Psoas muscle (tissue), 8 donors: Measurements from ENCODE around the gene RBM19. TPM values are rescaled to one million over a fixed set of nuclear protein-coding genes. Genes with fewer than 3 reads are reported as not detected.

Experiments used
- ATAC-seq, 4 donors: fragments of 200-7000 bp; cut with Tn5 transposase; one replicate each; pipeline ENCODE4 v1.9.1; 2020; ENCODE audit warnings: moderate library complexity in 3 of 4, mild to moderate bottlenecking in 2 of 4
- DNase-seq, 2 donors: peaks; one replicate each; pipeline ENCODE4 v3.0.0-alpha.2; 2020
- H3K27ac ChIP-seq: fragments of 200-600 bp; one replicate; pipeline ENCODE4 v1.8.0; 2022
- H3K27me3 ChIP-seq, 3 donors: fragments of 200-600 bp in 1 of 3; one replicate each; pipeline versions ENCODE4 v1.6.1 to v1.8.0; 2013 to 2022; ENCODE audit warnings: low read length in 2 of 3, mild to moderate bottlenecking in 2 of 3, moderate library complexity in 1 of 3; ENCODE audit not compliant: insufficient read depth in 3 of 3
- H3K36me3 ChIP-seq, 2 donors: fragments of 200-600 bp in 1 of 2; one replicate each; pipeline versions ENCODE4 v1.6.1 to v1.8.0; 2013 to 2022; ENCODE audit warnings: low read depth in 1 of 2, mild to moderate bottlenecking in 1 of 2, moderate library complexity in 1 of 2; ENCODE audit not compliant: insufficient read depth in 1 of 2
- H3K4me1 ChIP-seq: fragments of 200-600 bp; one replicate; pipeline ENCODE4 v1.8.0; 2022
- H3K4me3 ChIP-seq: fragments of 200-600 bp; one replicate; pipeline ENCODE4 v1.8.0; 2022; ENCODE audit warnings: mild to moderate bottlenecking
- H3K9me3 ChIP-seq: fragments of 200-600 bp; one replicate; pipeline ENCODE4 v1.8.0; 2022
- CTCF ChIP-seq: fragments of 200-600 bp; IDR thresholded peaks from one replicate; pipeline ENCODE4 v1.8.0; 2022; ENCODE audit warnings: antibody characterized with exemption
- whole genome bisulfite sequencing, 3 donors: extraction: QIAGEN DNeasy Blood & Tissue Kit; methylation state at CpG; one replicate each; pipeline versions ENCODE4 v1.1.6 to v1.1.7; 2013; 5-methylcytosine and 5-hydroxymethylcytosine counted together
- intact Hi-C, 2 donors: fragments of 100-400 bp; cut with DNase I; formaldehyde crosslinking; loops; one replicate each; pipeline versions ENCODE4 v1.11.0 to v1.14.2; 2022
- polyA plus RNA-seq, 3 donors: library from polyadenylated mRNA; stranded (reverse); fragments of 200-250 nt; gene quantifications; one replicate each; pipeline ENCODE4 v1.2.3, GENCODE V29; 2013
- total RNA-seq, 4 donors: library from RNA; stranded (reverse); fragmentation: NEBNext Ultra II Directional in 2 of 4; extraction: Animal tissue kit (Norgen Biotek cat#: 25700) in 2 of 4; gene quantifications; one replicate each; pipeline versions ENCODE4 v1.2.1 to v1.2.4, GENCODE V29; 2021 to 2023
- donor health status: healthy with polysubstance abuse.
- donor health status: DM: no; HTN: no; CAD: no; lungs with moderate emphysema.
- donor health status: Bipolar disorder and iron deficiency.
- donor health status: healthy.
- donor health status: DM: yes; HTN: yes; CAD: no.
- donor health status: DM: no; HTN: no; CAD: no.
- donor health status: DM: no; HTN: no; CAD: no.
- donor health status: DM: yes; HTN: yes; CAD: no.

Gene RBM19
- total and polyA plus RNA-seq, 7 donors, result 14.2 to 59.4 (median 25.7) TPM

GRCh38 chr12:113781415-113782198, 184.5 kb downstream of the RBM19 start:
- WGBS, 3 donors, result 52% methylated on average over 10 of the region's 10 CpGs
- Histone ChIP-seq H3K9me3 (no peaks in the 10 kb centered on the region), H3K36me3 (no peaks in the 10 kb centered on the region), H3K27ac (no peak overlapping the region), H3K27me3 (peaks cover 0 to 64% (median 3%) of the 10 kb centered on the region in 3 donors), H3K4me1 (no peaks in the 10 kb centered on the region), H3K4me3 (no peak overlapping the region)
- no peak for DNase-seq
- ATAC-seq, result no peak
- intact Hi-C loops, result no loop called here
- no peak for TF ChIP-seq CTCF

GRCh38 chr12:113779774-113780173, 186.4 kb downstream of the RBM19 start:
- no peak overlapping the region for H3K27ac ChIP-seq
- peaks cover 0 to 61% (median 2%) of the 10 kb centered on the region in 3 donors for H3K27me3 ChIP-seq
- H3K4me3 ChIP-seq, result no peak overlapping the region
- H3K36me3 ChIP-seq, result no peaks in the 10 kb centered on the region
- intact Hi-C loops, result no loop called here
- no peak for DNase-seq
- no peaks in the 10 kb centered on the region for H3K9me3 ChIP-seq
- ATAC-seq, result no peak
- 70 to 87% (median 86%) methylated on average over 2 of the region's 2 CpGs for WGBS, 3 donors
- no peak for TF ChIP-seq CTCF
- no peaks in the 10 kb centered on the region for H3K4me1 ChIP-seq

- H3K4me3 ChIP-seq, result no peak overlapping the region
- H3K9me3 ChIP-seq, result no peaks in the 10 kb centered on the region
- WGBS, 3 donors, result 34 to 35% (median 34%) methylated on average over 12 of the region's 12 CpGs
- TF ChIP-seq CTCF, result no peak
- no peak overlapping the region for H3K27ac ChIP-seq
- peaks cover 0 to 51% (median 2%) of the 10 kb centered on the region in 3 donors for H3K27me3 ChIP-seq
- H3K36me3 ChIP-seq, result no peaks in the 10 kb centered on the region
- DNase-seq (no peak), ATAC-seq (no peak)
- H3K4me1 ChIP-seq, result no peaks in the 10 kb centered on the region
- intact Hi-C loops, result no loop called here
These were observed 187.5 kb downstream of the RBM19 start for GRCh38 chr12:113778432-113779132.

GRCh38 chr12:113777751-113778150, 188.4 kb downstream of the RBM19 start:
- DNase-seq (no peak), ATAC-seq (no peak)
- 81 to 85% (median 82%) methylated on average over 2 of the region's 2 CpGs for WGBS, 3 donors
- no peaks in the 10 kb centered on the region for H3K4me1 ChIP-seq
- H3K4me3 ChIP-seq, result no peak overlapping the region
- H3K9me3 ChIP-seq, result no peaks in the 10 kb centered on the region
- no peaks in the 10 kb centered on the region for H3K36me3 ChIP-seq
- no peak for TF ChIP-seq CTCF
- peaks cover 0 to 47% (median 2%) of the 10 kb centered on the region in 3 donors for H3K27me3 ChIP-seq
- intact Hi-C loops, result no loop called here
- no peak overlapping the region for H3K27ac ChIP-seq
